Cardiac muscle cell (in vitro differentiated cells and primary cell): ENCODE measurements around the gene PKNOX2. TPM values are rescaled to one million over a fixed set of nuclear protein-coding genes. Genes with fewer than 3 reads are reported as not detected.

ENCODE experiments used
- DNase-seq, 2 donors: peaks; one replicate each; pipeline versions ENCODE4 v3.0.0 to v3.0.0-alpha.2; 2010 to 2017; ENCODE audit warnings: low read depth in 1 of 2, low spot score in 1 of 2
- H3K27ac ChIP-seq: fragments of 200-600 bp; sonication (generic); 2 replicates; pipeline ENCODE4 v1.5.1; 2016
- H3K27me3 ChIP-seq: fragments of 200-600 bp; sonication (generic); 2 replicates; pipeline ENCODE4 v1.6.0; 2016; ENCODE audit warnings: control low read depth
- H3K36me3 ChIP-seq: fragments of 200-600 bp; sonication (generic); 2 replicates; pipeline ENCODE4 v1.5.1; 2016; ENCODE audit warnings: control low read depth
- H3K4me1 ChIP-seq: fragments of 200-600 bp; sonication (generic); 2 replicates; pipeline ENCODE4 v1.8.1; 2017; ENCODE audit warnings: low read depth, mild to moderate bottlenecking, mixed run types
- H3K4me3 ChIP-seq: fragments of 200-600 bp; sonication (generic); 2 replicates; pipeline ENCODE4 v1.5.1; 2016; ENCODE audit warnings: mild to moderate bottlenecking
- H3K9me3 ChIP-seq: fragments of 200-600 bp; sonication (generic); 2 replicates; pipeline ENCODE4 v1.5.1; 2017; ENCODE audit warnings: low read depth, mild to moderate bottlenecking, control low read depth
- polyA plus RNA-seq: library from polyadenylated mRNA; unstranded; fragments of >200 nt; fragmentation: Nextera tagmentation; extraction: Ambion mirVana; gene quantifications from 2 replicates; pipeline ENCODE4 v1.2.1, GENCODE V29; 2016
- total RNA-seq: library from RNA; depleted of rRNA; stranded (reverse); fragments of >200 nt; gene quantifications from 2 replicates; pipeline ENCODE4 v1.2.3, GENCODE V29; 2016
- TF ChIP-seq, protein P1 (sequence below): IDR thresholded peaks from 2 replicates; pipeline ENCODE4 v1.5.1; 2012; ENCODE audit warnings: low read depth, mild to moderate bottlenecking, low read length

Gene PKNOX2
- total and polyA plus RNA-seq, 2 experiments from 2014 or later: 2.1 to 6.1 TPM

DNA sequence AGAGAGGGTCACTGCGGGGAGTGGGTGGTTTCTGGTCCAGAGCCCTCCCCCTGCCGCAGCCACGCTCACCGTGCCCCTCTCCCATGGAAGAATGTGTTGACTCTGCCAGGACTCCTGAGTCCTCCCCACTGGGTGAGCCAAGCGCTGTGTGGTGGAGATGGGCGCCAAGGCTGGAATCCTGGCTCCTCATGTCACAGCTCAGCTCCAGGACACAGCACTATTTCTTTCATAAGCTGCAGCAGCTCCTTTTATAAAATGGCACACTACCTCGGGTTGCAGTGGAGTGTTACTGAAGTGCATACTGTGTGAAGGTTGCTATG is 247.6 kb downstream of the PKNOX2 start:
- Histone ChIP-seq H3K4me1 (peaks cover 5% of the 10 kb centered on the region), H3K9me3 (no peaks in the 10 kb centered on the region), H3K27me3 (no peaks in the 10 kb centered on the region), H3K4me3 (no peak overlapping the region), H3K36me3 (no peaks in the 10 kb centered on the region), H3K27ac (no peak overlapping the region)
- DNase-seq: no peak
- TF ChIP-seq, protein P1, sequence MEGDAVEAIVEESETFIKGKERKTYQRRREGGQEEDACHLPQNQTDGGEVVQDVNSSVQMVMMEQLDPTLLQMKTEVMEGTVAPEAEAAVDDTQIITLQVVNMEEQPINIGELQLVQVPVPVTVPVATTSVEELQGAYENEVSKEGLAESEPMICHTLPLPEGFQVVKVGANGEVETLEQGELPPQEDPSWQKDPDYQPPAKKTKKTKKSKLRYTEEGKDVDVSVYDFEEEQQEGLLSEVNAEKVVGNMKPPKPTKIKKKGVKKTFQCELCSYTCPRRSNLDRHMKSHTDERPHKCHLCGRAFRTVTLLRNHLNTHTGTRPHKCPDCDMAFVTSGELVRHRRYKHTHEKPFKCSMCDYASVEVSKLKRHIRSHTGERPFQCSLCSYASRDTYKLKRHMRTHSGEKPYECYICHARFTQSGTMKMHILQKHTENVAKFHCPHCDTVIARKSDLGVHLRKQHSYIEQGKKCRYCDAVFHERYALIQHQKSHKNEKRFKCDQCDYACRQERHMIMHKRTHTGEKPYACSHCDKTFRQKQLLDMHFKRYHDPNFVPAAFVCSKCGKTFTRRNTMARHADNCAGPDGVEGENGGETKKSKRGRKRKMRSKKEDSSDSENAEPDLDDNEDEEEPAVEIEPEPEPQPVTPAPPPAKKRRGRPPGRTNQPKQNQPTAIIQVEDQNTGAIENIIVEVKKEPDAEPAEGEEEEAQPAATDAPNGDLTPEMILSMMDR: no peak

DNA sequence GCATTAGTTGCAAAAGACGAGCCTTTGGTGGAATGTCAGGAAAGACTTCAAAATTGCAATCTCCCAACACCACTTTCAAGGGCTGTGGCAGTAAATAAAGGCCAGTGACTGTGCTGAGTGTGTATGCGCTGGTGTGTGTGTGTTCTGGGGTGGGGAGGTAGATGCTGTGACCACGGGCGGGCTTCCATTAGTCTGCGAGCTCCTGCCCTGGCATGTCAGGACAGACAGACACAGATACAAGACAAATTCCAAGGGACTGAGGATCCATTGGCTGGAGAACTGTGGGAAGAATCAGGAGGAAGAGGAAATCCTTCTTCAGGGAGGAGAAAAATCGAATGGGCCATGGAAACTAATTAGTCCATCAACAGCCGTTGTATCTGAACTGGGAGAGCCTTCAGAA is 248.0 kb downstream of the PKNOX2 start:
- TF ChIP-seq, protein P1: no peak
- Histone ChIP-seq H3K4me1 (peaks cover 5% of the 10 kb centered on the region), H3K27me3 (no peaks in the 10 kb centered on the region), H3K27ac (no peak overlapping the region), H3K9me3 (no peaks in the 10 kb centered on the region), H3K4me3 (no peak overlapping the region), H3K36me3 (no peaks in the 10 kb centered on the region)
- DNase-seq: no peak

DNA sequence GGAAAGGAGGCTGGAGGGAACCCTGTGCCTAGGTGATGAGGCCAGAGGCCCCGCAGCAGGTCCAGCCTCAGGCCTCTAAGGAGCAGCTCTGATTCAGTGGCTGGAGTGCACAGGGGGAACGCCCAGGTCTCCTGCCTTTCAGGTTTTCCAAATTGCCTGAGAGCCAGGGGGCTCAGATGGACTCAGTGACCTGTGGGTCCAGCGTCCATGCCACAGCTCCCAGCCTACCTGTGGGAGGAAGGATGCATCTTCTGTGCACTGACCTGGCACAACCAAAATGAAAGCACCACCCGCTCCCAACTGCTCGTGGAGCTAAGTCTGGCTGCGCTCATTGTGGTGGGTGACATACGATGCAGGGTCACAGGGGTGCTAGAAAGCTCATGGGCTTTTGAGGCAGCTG is 248.7 kb downstream of the PKNOX2 start:
- no peaks in the 10 kb centered on the region for H3K36me3 ChIP-seq
- H3K4me3 ChIP-seq: no peak overlapping the region
- H3K27ac ChIP-seq: no peak overlapping the region
- H3K4me1 ChIP-seq: peaks cover 2% of the 10 kb centered on the region
- no peak for DNase-seq
- H3K9me3 ChIP-seq: no peaks in the 10 kb centered on the region
- TF ChIP-seq, protein P1: no peak
- no peaks in the 10 kb centered on the region for H3K27me3 ChIP-seq

DNA sequence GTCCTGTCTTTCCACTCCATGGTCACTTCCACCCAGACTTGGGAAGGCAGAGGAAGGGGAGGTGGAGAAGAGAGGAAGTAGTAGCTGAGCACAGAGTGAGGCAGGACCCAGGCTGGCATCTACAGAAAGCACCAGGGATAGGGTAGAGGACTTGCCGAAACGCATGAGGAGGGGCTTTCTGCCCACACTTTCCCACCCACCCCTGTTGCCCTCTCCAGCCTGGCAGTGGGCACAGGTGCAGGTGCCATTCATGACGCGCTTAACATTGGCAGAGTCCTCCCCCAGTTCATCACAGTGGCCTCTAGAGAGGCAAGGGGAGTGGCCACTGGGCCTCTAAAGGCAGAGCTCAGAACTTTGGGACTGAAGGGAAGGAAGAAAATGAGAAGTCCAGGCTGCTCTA is 249.6 kb downstream of the PKNOX2 start:
- Histone ChIP-seq H3K4me3 (no peak overlapping the region), H3K4me1 (no peaks in the 10 kb centered on the region), H3K27me3 (no peaks in the 10 kb centered on the region), H3K9me3 (no peaks in the 10 kb centered on the region), H3K36me3 (no peaks in the 10 kb centered on the region), H3K27ac (no peak overlapping the region)
- no peak for DNase-seq
- TF ChIP-seq, protein P1: no peak

DNA sequence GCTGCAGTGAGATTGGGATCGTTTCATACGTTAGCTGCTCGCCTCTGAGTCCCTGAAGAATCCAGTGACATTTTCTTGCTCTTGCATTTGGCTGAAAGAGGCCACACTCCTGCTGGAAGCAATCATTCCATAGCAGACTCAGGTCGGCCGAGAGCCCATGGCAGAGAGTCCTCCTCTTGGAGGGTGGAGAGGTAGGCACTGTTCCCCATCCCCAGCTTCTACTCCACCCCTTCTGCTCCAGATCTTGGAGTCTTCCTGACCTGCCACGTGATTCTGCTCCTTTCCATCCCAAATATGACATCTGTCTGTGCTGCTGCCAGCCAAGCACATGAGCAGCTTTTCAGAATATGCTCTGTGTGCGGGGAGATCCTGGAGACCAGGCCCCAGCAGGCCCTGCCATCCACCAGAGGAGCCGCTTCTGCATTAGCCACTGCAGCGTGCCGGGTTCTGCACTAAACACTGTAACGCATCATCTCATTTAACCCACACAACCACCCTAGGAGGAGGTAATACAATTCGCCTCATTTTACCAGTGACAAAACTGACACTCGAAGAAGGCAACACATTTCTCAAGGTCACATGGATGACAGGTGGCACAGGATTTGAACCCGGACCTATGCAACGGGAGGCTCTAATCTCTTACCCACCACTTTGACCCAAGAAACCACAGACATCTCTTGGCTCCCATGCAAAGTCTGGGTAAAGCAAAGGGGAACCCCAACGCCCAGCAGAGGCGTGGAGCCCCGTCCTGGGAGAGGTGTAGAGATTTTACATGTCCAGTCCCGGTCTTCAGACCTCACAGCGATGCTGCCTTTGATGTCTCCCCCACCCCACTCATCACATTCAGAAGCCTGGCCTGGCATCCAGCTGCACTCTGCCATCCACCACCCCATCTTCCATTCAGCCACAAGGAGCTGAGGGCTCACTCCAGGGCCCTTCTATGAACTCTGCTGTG is 252.7 kb downstream of the PKNOX2 start:
- Histone ChIP-seq H3K27me3 (no peaks in the 10 kb centered on the region), H3K36me3 (no peaks in the 10 kb centered on the region), H3K9me3 (no peaks in the 10 kb centered on the region), H3K4me3 (no peak overlapping the region), H3K27ac (no peak overlapping the region), H3K4me1 (no peaks in the 10 kb centered on the region)
- TF ChIP-seq, protein P1: no peak
- no peak for DNase-seq
